Osteoblast (primary cell): ENCODE measurements around the gene MYRFL. TPM values are rescaled to one million over a fixed set of nuclear protein-coding genes. Genes with fewer than 3 reads are reported as not detected.

Experiments
- DNase-seq: peaks from one replicate; pipeline ENCODE4 v3.0.0; 2011; ENCODE audit warnings: low spot score, mixed read lengths; ENCODE audit not compliant: insufficient read length; ENCODE audit errors: missing footprints
- H2AFZ ChIP-seq: 2 replicates; pipeline ENCODE4 v1.6.0; 2011; ENCODE audit warnings: mild to moderate bottlenecking, low read length
- H3K27ac ChIP-seq: 2 replicates; pipeline ENCODE4 v1.5.1; 2011; ENCODE audit warnings: mild to moderate bottlenecking, low read depth, low read length, moderate library complexity
- H3K27me3 ChIP-seq: 2 replicates; pipeline ENCODE4 v1.6.0; 2012; ENCODE audit warnings: mild to moderate bottlenecking, control low read depth, inconsistent platforms, low read length, moderate library complexity; ENCODE audit not compliant: insufficient read depth
- H3K36me3 ChIP-seq: 2 replicates; pipeline ENCODE4 v1.5.1; 2011; ENCODE audit warnings: mild to moderate bottlenecking, low read length, control low read depth, moderate library complexity; ENCODE audit not compliant: insufficient read depth
- H3K4me1 ChIP-seq: 2 replicates; pipeline ENCODE4 v1.5.1; 2011; ENCODE audit warnings: mild to moderate bottlenecking, low read length, control low read depth, moderate library complexity; ENCODE audit not compliant: insufficient read depth
- H3K4me2 ChIP-seq: 2 replicates; pipeline ENCODE4 v1.6.0; 2011; ENCODE audit warnings: mild to moderate bottlenecking, low read length; ENCODE audit not compliant: insufficient read depth
- H3K4me3 ChIP-seq: fragments of 200-600 bp; sonication (generic); 3 replicates; pipeline ENCODE4 v1.5.1; 2012; ENCODE audit warnings: mild to moderate bottlenecking, low read length, inconsistent platforms; ENCODE audit not compliant: insufficient read depth
- H3K79me2 ChIP-seq: 2 replicates; pipeline ENCODE4 v1.6.0; 2012; ENCODE audit warnings: mild to moderate bottlenecking, low read length, control low read depth, inconsistent platforms; ENCODE audit not compliant: insufficient read depth
- H3K9me3 ChIP-seq: 2 replicates; pipeline ENCODE4 v1.5.1; 2011; ENCODE audit warnings: low read depth, low read length, control low read depth
- H4K20me1 ChIP-seq: 2 replicates; pipeline ENCODE4 v1.6.0; 2012; ENCODE audit warnings: mild to moderate bottlenecking, low read length, control low read depth; ENCODE audit not compliant: insufficient read depth
- total RNA-seq: library from RNA; depleted of rRNA; stranded (reverse); fragments of >200 nt; gene quantifications from 2 replicates; pipeline ENCODE4 v1.2.3, GENCODE V29; 2012
- TF ChIP-seq, protein P1 (sequence below): IDR thresholded peaks from 2 replicates; pipeline ENCODE4 v1.5.1; 2011; ENCODE audit warnings: mild to moderate bottlenecking, low read depth, low read length, moderate library complexity; ENCODE audit errors: extremely low read depth

MYRFL gene
- total RNA-seq, 1 donor: not detected

DNA sequence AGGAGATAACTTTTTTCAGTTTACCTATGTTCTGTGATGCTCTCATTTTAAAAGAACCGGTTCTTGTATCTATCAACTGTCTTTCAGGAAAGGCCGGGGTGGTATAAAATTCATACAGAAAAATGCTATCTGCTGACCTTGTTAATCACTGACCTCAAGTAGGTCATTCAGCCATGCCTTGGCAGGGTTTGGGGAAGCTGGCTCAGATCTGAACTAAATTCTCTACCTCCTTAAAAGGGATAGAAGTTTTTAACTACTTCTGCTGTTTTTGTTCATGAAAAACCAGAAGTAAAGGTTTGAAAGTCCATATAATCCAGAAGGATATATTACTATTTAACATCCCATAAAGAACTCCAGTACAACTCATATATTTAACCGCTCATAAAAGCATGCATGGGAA, 10.1 kb downstream of the MYRFL start:
- Histone ChIP-seq H2AFZ (no peak overlapping the region), H3K36me3 (no peaks in the 10 kb centered on the region), H4K20me1 (no peaks in the 10 kb centered on the region), H3K9me3 (no peaks in the 10 kb centered on the region), H3K79me2 (no peaks in the 10 kb centered on the region), H3K27me3 (peaks cover 3% of the 10 kb centered on the region), H3K4me1 (no peaks in the 10 kb centered on the region), H3K27ac (no peak overlapping the region), H3K4me3 (no peak overlapping the region), H3K4me2 (no peak overlapping the region)
- TF ChIP-seq, protein P1, sequence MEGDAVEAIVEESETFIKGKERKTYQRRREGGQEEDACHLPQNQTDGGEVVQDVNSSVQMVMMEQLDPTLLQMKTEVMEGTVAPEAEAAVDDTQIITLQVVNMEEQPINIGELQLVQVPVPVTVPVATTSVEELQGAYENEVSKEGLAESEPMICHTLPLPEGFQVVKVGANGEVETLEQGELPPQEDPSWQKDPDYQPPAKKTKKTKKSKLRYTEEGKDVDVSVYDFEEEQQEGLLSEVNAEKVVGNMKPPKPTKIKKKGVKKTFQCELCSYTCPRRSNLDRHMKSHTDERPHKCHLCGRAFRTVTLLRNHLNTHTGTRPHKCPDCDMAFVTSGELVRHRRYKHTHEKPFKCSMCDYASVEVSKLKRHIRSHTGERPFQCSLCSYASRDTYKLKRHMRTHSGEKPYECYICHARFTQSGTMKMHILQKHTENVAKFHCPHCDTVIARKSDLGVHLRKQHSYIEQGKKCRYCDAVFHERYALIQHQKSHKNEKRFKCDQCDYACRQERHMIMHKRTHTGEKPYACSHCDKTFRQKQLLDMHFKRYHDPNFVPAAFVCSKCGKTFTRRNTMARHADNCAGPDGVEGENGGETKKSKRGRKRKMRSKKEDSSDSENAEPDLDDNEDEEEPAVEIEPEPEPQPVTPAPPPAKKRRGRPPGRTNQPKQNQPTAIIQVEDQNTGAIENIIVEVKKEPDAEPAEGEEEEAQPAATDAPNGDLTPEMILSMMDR: no peak
- DNase-seq: no peak

DNA sequence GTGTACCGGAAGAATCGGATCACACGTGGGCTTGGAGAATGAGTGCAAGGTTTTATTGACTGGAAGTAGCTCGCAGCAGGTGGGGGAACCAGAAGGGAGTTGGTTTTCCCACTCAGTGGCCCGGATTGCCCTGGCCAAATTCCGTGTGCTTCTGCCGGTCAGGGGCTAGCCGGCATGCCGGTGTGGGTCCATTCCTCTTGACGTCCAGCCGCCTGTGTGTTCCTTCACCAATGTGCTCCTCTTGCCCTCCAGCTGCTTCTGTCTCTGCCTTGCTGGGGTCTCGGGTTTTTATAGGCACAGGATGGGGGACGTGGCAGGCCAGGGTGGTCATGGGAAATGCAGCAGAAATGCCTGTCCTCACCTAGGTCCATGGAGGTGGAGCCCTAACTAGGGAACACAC, 11.0 kb downstream of the MYRFL start:
- no peak overlapping the region for H3K4me2 ChIP-seq
- no peaks in the 10 kb centered on the region for H3K79me2 ChIP-seq
- DNase-seq: no peak
- no peaks in the 10 kb centered on the region for H3K4me1 ChIP-seq
- no peak overlapping the region for H3K27ac ChIP-seq
- H3K4me3 ChIP-seq: no peak overlapping the region
- H2AFZ ChIP-seq: no peak overlapping the region
- no peaks in the 10 kb centered on the region for H3K36me3 ChIP-seq
- no peaks in the 10 kb centered on the region for H4K20me1 ChIP-seq
- no peaks in the 10 kb centered on the region for H3K9me3 ChIP-seq
- TF ChIP-seq, protein P1: no peak
- H3K27me3 ChIP-seq: peaks cover 3% of the 10 kb centered on the region

DNA sequence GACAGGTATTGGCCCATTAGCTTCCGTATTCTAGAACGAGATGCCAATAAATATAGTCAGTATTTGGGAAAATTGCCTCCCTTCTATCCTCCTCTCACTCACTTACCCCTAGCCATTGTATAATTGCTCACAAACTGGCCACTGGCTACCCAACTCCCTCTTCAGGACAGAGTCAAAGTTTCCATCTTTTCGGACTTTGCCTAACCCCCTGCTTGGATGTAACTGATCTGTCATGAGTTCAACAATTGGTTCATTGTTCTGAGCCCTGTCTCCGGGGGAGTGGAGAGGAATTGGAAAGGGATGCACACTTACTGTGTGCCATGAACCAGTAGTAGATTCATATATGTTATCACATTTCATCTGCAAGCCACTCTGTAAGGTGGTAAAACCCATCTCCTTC, 12.2 kb downstream of the MYRFL start:
- no peaks in the 10 kb centered on the region for H3K79me2 ChIP-seq
- no peak overlapping the region for H3K4me3 ChIP-seq
- no peaks in the 10 kb centered on the region for H3K4me1 ChIP-seq
- H2AFZ ChIP-seq: no peak overlapping the region
- no peaks in the 10 kb centered on the region for H3K9me3 ChIP-seq
- H3K27me3 ChIP-seq: peaks cover 3% of the 10 kb centered on the region
- DNase-seq: no peak
- H3K4me2 ChIP-seq: no peak overlapping the region
- H3K36me3 ChIP-seq: no peaks in the 10 kb centered on the region
- H3K27ac ChIP-seq: no peak overlapping the region
- no peaks in the 10 kb centered on the region for H4K20me1 ChIP-seq
- TF ChIP-seq, protein P1: no peak

DNA sequence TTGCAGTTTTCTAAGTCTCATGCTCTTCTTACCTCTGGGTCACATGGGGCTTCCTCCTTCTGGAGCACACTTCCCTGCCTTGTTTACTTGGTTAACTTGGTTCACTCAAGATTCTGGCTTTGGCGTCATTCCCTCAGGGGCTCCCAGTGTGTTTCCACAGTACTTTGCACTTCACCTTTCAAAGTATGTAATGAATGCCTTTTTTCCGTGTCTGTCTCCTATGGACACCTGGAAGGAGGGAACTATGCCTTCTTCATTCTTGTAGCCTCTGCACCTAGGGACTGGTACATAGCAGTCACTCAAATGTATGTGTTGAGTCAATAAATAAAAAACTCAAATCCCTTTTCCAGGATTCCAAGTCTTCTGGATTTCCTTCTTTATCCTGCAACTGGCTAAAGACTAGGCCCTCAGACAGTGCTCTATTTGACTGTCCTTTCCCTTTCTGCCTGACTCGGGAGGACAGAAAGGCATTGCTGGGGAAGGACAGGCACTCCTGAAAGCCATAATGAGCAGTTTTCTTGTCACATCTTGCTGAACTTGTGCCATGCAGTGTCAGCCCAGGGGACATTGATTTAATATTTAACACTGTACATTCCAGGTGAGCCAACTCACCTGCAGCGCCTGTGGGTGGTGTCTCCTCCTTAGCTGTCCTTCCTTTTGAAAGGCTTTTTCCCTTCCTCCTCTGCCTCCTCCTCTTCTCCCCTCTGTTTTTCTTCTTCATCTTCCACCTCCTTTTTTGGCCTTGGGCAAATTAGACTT, 12.8 kb downstream of the MYRFL start:
- no peaks in the 10 kb centered on the region for H3K9me3 ChIP-seq
- H3K27me3 ChIP-seq: peaks cover 3% of the 10 kb centered on the region
- no peak overlapping the region for H3K4me2 ChIP-seq
- no peaks in the 10 kb centered on the region for H3K4me1 ChIP-seq
- TF ChIP-seq, protein P1: no peak
- no peak for DNase-seq
- H2AFZ ChIP-seq: no peak overlapping the region
- no peak overlapping the region for H3K4me3 ChIP-seq
- no peaks in the 10 kb centered on the region for H3K79me2 ChIP-seq
- no peaks in the 10 kb centered on the region for H3K36me3 ChIP-seq
- H4K20me1 ChIP-seq: no peaks in the 10 kb centered on the region
- H3K27ac ChIP-seq: no peak overlapping the region
